ENCODE data around the gene C12orf42.

DNA sequence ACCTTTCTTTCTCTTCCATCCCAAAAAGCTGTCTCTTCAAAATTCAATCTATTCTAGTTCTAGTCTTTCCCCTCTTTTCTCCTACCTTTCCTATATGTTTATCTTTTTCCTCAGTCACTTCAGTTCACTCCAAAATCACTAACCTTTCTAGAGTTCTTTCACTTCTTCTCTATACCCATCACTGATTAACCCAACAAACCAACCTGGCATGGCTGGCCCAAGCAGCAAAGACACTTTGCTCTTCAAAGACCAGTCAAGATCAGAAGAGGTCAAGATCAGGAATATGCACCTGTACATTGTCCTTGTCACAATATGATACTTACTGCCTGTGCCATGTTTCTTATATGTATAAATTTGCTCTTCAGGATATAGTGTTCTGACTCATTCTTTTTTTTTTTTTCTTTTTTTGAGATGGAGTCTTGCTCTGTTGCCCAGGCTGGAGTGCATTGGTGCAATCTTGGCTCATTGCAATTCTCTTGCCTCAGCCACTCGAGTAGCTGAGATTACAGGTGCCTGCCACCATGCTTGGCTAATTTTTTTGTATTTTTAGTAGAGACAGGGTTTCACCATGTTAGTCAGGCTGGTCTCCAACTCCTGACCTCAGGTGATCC is 112.9 kb downstream of the C12orf42 start:
- TF ChIP-seq, protein P1, sequence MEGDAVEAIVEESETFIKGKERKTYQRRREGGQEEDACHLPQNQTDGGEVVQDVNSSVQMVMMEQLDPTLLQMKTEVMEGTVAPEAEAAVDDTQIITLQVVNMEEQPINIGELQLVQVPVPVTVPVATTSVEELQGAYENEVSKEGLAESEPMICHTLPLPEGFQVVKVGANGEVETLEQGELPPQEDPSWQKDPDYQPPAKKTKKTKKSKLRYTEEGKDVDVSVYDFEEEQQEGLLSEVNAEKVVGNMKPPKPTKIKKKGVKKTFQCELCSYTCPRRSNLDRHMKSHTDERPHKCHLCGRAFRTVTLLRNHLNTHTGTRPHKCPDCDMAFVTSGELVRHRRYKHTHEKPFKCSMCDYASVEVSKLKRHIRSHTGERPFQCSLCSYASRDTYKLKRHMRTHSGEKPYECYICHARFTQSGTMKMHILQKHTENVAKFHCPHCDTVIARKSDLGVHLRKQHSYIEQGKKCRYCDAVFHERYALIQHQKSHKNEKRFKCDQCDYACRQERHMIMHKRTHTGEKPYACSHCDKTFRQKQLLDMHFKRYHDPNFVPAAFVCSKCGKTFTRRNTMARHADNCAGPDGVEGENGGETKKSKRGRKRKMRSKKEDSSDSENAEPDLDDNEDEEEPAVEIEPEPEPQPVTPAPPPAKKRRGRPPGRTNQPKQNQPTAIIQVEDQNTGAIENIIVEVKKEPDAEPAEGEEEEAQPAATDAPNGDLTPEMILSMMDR (IDR thresholded peaks at IDR 0.05) = no peak
- TF ChIP-seq GABPB1 (CRISPR knock-in tag; IDR thresholded peaks at IDR 0.05) = no peak
- TF ChIP-seq, protein P2, sequence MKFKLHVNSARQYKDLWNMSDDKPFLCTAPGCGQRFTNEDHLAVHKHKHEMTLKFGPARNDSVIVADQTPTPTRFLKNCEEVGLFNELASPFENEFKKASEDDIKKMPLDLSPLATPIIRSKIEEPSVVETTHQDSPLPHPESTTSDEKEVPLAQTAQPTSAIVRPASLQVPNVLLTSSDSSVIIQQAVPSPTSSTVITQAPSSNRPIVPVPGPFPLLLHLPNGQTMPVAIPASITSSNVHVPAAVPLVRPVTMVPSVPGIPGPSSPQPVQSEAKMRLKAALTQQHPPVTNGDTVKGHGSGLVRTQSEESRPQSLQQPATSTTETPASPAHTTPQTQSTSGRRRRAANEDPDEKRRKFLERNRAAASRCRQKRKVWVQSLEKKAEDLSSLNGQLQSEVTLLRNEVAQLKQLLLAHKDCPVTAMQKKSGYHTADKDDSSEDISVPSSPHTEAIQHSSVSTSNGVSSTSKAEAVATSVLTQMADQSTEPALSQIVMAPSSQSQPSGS (CRISPR knock-in tag; IDR thresholded peaks at IDR 0.05; ENCODE audit: borderline replicate concordance, low read depth) = no peak
- TF ChIP-seq NFYB (CRISPR knock-in tag; conservative IDR thresholded peaks at IDR 0.05; ENCODE audit: low read depth) = no peak
- no peak for TF ChIP-seq ZNF232 (CRISPR knock-in tag; IDR thresholded peaks at IDR 0.05)
- TF ChIP-seq, protein P3, sequence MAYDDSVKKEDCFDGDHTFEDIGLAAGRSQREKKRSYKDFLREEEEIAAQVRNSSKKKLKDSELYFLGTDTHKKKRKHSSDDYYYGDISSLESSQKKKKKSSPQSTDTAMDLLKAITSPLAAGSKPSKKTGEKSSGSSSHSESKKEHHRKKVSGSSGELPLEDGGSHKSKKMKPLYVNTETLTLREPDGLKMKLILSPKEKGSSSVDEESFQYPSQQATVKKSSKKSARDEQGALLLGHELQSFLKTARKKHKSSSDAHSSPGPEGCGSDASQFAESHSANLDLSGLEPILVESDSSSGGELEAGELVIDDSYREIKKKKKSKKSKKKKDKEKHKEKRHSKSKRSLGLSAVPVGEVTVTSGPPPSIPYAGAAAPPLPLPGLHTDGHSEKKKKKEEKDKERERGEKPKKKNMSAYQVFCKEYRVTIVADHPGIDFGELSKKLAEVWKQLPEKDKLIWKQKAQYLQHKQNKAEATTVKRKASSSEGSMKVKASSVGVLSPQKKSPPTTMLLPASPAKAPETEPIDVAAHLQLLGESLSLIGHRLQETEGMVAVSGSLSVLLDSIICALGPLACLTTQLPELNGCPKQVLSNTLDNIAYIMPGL (CRISPR knock-in tag; IDR thresholded peaks at IDR 0.05) = no peak
- TF ChIP-seq CREB1 (CRISPR knock-in tag; IDR thresholded peaks at IDR 0.05) = no peak
- TF ChIP-seq NFATC4 (CRISPR knock-in tag; IDR thresholded peaks at IDR 0.05) = no peak
